ENCODE results near the gene DCANP1. TPM values are rescaled to one million over a fixed set of nuclear protein-coding genes. Genes with fewer than 3 reads are reported as not detected.
"Not testable (repeated sequence)": the region's sequence is repeated elsewhere in the genome, so short reads cannot be mapped to it uniquely, and the experiment has no call there.

DCANP1 gene
- total RNA-seq (not detected in 2 replicates), polyA plus RNA-seq (not detected in 2 replicates), polyA minus RNA-seq (not detected in 2 replicates), Bru-seq, nascent RNA (not detected), BruChase-seq, experiment 1, labeled RNA remaining after a 6-hour chase (not detected), BruChase-seq, experiment 2, labeled RNA remaining after a 2-hour chase (not detected)
- not detected in 2 replicates for polyA plus RNA-seq (2011; cell fraction: cytosol; rRNA removed)
- not detected in 2 replicates for polyA plus RNA-seq (2011; cell fraction: nucleus; rRNA removed)
- polyA plus RNA-seq (2012), result not detected in 2 replicates
- polyA minus RNA-seq (2011; cell fraction: cytosol; rRNA and poly(A)+ RNA removed), result not detected
- polyA minus RNA-seq (2011; cell fraction: nucleus; rRNA and poly(A)+ RNA removed), result not detected in 2 replicates
- long read RNA-seq, result 0 reads

- Histone ChIP-seq H3K36me3 (ENCODE audit: control insufficient read depth in 2 of 2, extremely low read depth in 1 of 2, insufficient read depth in 2 of 2, low read length in 2 of 2) (no peaks in the 10 kb centered on the region), H3K4me3 (replicated peaks in 1 of 3; ENCODE audit: insufficient read depth in 1 of 3, low read depth in 1 of 3, low read length in 3 of 3) (no peak within 1 kb of the TSS), H3K9me1 (replicated peaks; ENCODE audit: control insufficient read depth, extremely low read depth, insufficient read depth, low read length) (no peaks in the 10 kb centered on the region), H3K4me2 (ENCODE audit: insufficient read depth, low read length) (no peak within 1 kb of the TSS), H3K9me3 (replicated peaks; ENCODE audit: control insufficient read depth, insufficient read depth, low read length) (no peaks in the 10 kb centered on the region), H3K9ac (replicated peaks; ENCODE audit: extremely low read depth, insufficient read depth, low read length) (no peak within 1 kb of the TSS), H2AFZ (ENCODE audit: low read depth, low read length) (no peak within 1 kb of the TSS), H3K4me1 (ENCODE audit: control insufficient read depth, extremely low read depth, insufficient read depth, low read length) (no peaks in the 10 kb centered on the region), H4K20me1 (replicated peaks; ENCODE audit: control insufficient read depth, extremely low read depth, insufficient read depth, low read length) (no peaks in the 10 kb centered on the region), H3K27me3 (ENCODE audit: control insufficient read depth in 2 of 2, insufficient read depth in 2 of 2, low read length in 2 of 2) (peaks cover 2 to 5% of the 10 kb centered on the region in 2 experiments), H3K79me2 (ENCODE audit: control insufficient read depth, insufficient read depth, low read length) (no peaks in the 10 kb centered on the region), H3K27ac (ENCODE audit: insufficient read depth, low read depth, low read length) (no peak within 1 kb of the TSS)
- ChIA-PET CTCF (interaction anchor here (1.2 to 3.0 kb wide), 5 partner anchors 9 to 104 kb away, joined by 3 to 26 read pairs (median 4); no protein-coding TSS in a partner anchor), POLR2A (no interaction called here)
- dilution Hi-C loops (cut with MboI; ENCODE audit: extremely low pct_ligation_motif_present, low sequenced_read_pairs), result no loop called here
- TF ChIP-seq GATA2 (IDR thresholded peaks at IDR 0.05; ENCODE audit: insufficient read depth, insufficient read length, low read depth, low read length) (no peak), FOS (IDR thresholded peaks at IDR 0.05; ENCODE audit: borderline replicate concordance, insufficient read depth, low read length) (no peak), MYC (IDR thresholded peaks at IDR 0.05; ENCODE audit: low read depth, low read length) (no peak), POLR2AphosphoS5 (IDR thresholded peaks at IDR 0.05; ENCODE audit: insufficient read depth, low read depth, low read length) (no peak), EZH2 (IDR thresholded peaks at IDR 0.05; ENCODE audit: borderline replicate concordance, low read depth, low read length, severe bottlenecking) (no peak), MAX (IDR thresholded peaks at IDR 0.05; ENCODE audit: insufficient read depth, insufficient read length) (no peak), JUN (IDR thresholded peaks at IDR 0.05; ENCODE audit: borderline replicate concordance, insufficient read depth, insufficient read length, low read depth) (no peak), POLR2A (IDR thresholded peaks at IDR 0.05; ENCODE audit: low read depth, low read length) (no peak), CTCF (IDR thresholded peaks at IDR 0.05; ENCODE audit: extremely low read depth in 1 of 2, insufficient read depth in 1 of 2, low read depth in 1 of 2, low read length in 2 of 2) (no peak)
- intact Hi-C loops (cut with micrococcal nuclease), result no loop called here
- BruUV-seq (replicated peaks), result no TSS peak
- FAIRE-seq (no peak), DNase-seq (ENCODE audit: low read depth, low spot score) (no peak)
Observed at GRCh38 chr5:135447298-135447929, at the start of gene DCANP1. DCANP1 (minus strand) TSS chr5:135447348; CDS start chr5:135447108, 240 bp downstream.

GRCh38 chr5:135495531-135495930 lies 48.4 kb upstream of the DCANP1 start:
- intact Hi-C loops (cut with micrococcal nuclease), result not testable (repeated sequence)

More at GRCh38 chr5:135495531-135495930, 48.4 kb upstream of the DCANP1 start:
- H3K9ac ChIP-seq (replicated peaks; ENCODE audit: extremely low read depth, insufficient read depth, low read length); H3K27ac ChIP-seq (ENCODE audit: insufficient read depth, low read depth, low read length); H4K20me1 ChIP-seq (replicated peaks; ENCODE audit: control insufficient read depth, extremely low read depth, insufficient read depth, low read length); H3K4me3 ChIP-seq (replicated peaks in 1 of 3; ENCODE audit: insufficient read depth in 1 of 3, low read depth in 1 of 3, low read length in 3 of 3); POLR2A ChIA-PET; H2AFZ ChIP-seq (ENCODE audit: low read depth, low read length); dilution Hi-C loops (cut with MboI; ENCODE audit: extremely low pct_ligation_motif_present, low sequenced_read_pairs); H3K36me3 ChIP-seq (ENCODE audit: control insufficient read depth in 2 of 2, extremely low read depth in 1 of 2, insufficient read depth in 2 of 2, low read length in 2 of 2); H3K9me3 ChIP-seq (replicated peaks; ENCODE audit: control insufficient read depth, insufficient read depth, low read length); BruUV-seq (replicated peaks); FAIRE-seq; DNase-seq (ENCODE audit: low read depth, low spot score); H3K9me1 ChIP-seq (replicated peaks; ENCODE audit: control insufficient read depth, extremely low read depth, insufficient read depth, low read length); H3K4me2 ChIP-seq (ENCODE audit: insufficient read depth, low read length); H3K79me2 ChIP-seq (ENCODE audit: control insufficient read depth, insufficient read depth, low read length); H3K4me1 ChIP-seq (ENCODE audit: control insufficient read depth, extremely low read depth, insufficient read depth, low read length): not testable (repeated sequence)
- H3K27me3 ChIP-seq (ENCODE audit: control insufficient read depth in 2 of 2, insufficient read depth in 2 of 2, low read length in 2 of 2), result peaks cover 26 to 49% of the 10 kb centered on the region in 2 experiments
- CTCF ChIA-PET, result interaction anchor here (0.8 to 1.8 kb wide), 3 partner anchors 29 to 71 kb away, joined by 3 to 5 read pairs (median 5); no protein-coding TSS in a partner anchor

Measured in endothelial cell of umbilical vein (primary cell).